Stimulated activated naive B cell treated with anti-CD40 and anti-IgM and Interleukin-4, amounts not matched to agents 10 μg/mL and 1 μg/mL and 100 μg/mL, for 72 hours (primary cell): ENCODE measurements around the gene SNX27.
"Not testable (repeated sequence)": the region's sequence is repeated elsewhere in the genome, so short reads cannot be mapped to it uniquely, and the experiment has no call there.

ENCODE experiments used
- ATAC-seq, 2 donors: fragments of 150-1000 bp; cut with Tn5 transposase; replicated peaks; 2 replicates each; pipeline ENCODE4 v1.10.0; 2021; ENCODE audit warnings: moderate library complexity in 1 of 2
- DNase-seq: peaks from one replicate; pipeline ENCODE4 v3.0.0; 2021
- H3K27ac Mint-ChIP-seq: one replicate; pipeline ENCODE4 v1.8.0; 2022; ENCODE audit warnings: mild to moderate bottlenecking, mixed read lengths
- H3K27me3 Mint-ChIP-seq, 2 donors: one replicate each; pipeline ENCODE4 v1.8.0; 2022; ENCODE audit warnings: mixed read lengths in 2 of 2
- H3K36me3 Mint-ChIP-seq, 2 donors: one replicate each; pipeline ENCODE4 v1.8.0; 2022; ENCODE audit warnings: mixed read lengths in 2 of 2, mild to moderate bottlenecking in 1 of 2
- H3K4me1 Mint-ChIP-seq, 2 donors: one replicate each; pipeline ENCODE4 v1.8.0; 2022; ENCODE audit warnings: mixed read lengths in 2 of 2, mild to moderate bottlenecking in 1 of 2
- H3K4me3 Mint-ChIP-seq, 2 donors: one replicate each; pipeline ENCODE4 v1.8.0; 2022; ENCODE audit warnings: mild to moderate bottlenecking in 2 of 2, mixed read lengths in 2 of 2, moderate library complexity in 1 of 2
- H3K9me3 Mint-ChIP-seq, 2 donors: one replicate each; pipeline ENCODE4 v1.8.0; 2022; ENCODE audit warnings: mixed read lengths in 2 of 2, mild to moderate bottlenecking in 1 of 2

The SNX27 gene

DNA sequence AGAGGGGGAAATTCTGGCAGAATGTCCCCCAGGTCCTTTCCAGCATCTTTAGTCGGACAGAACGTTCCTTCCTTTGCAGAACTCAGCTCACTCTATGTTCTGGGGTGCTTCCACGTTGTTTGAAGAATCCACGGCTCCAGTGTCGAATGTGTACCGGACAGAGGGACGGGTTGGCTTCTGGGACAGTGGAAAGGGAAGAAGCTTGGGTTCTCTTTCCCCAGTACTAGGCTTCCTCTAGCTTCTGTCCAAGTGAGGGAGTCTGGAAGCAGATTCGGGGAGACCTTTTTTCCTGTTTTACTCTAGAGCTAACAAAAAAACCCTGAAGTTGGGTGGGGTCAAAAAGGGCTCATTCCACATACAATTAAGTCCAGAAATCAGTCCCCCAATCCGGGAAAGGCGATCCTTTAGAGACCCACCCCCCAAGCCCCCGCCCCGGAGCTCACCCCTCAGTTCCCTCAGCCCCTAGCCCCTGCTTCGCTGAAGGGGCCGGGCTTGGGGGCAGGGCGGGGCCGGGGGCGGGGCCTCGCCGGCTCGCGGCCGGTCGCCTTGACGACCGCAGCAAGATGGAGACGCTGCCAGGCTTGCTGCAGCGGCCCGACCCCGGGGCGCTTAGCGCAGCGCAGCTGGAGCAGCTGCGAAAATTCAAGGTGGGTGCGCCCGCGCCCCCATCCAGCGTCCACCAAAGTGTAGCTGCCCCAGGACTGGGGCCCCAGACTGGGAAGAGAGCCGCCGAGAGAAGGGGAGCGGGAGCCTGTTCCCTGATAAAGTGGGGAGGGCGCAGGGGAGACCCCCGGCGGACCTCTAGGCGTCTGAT, 109.3 kb downstream of the SNX27 start, which contains the start of gene RIIAD1:
Gene RIIAD1 (plus strand): TSS at position 549 of the 814 bp plus-strand sequence. CDS start 15 bp downstream, at position 564.
- Mint-ChIP-seq H3K4me3 (peak within 1 kb of the TSS; percentile 88 to 93), H3K4me1 (peaks cover 20 to 36% of the 10 kb centered on the region in 2 donors), H3K27me3 (peaks cover 55 to 59% of the 10 kb centered on the region in 2 donors), H3K27ac (peak within 1 kb of the TSS; percentile 44), H3K36me3 (no peaks in the 10 kb centered on the region), H3K9me3 (no peaks in the 10 kb centered on the region)
- ATAC-seq: peak; percentile 85 to 87
- DNase-seq: no peak

DNA sequence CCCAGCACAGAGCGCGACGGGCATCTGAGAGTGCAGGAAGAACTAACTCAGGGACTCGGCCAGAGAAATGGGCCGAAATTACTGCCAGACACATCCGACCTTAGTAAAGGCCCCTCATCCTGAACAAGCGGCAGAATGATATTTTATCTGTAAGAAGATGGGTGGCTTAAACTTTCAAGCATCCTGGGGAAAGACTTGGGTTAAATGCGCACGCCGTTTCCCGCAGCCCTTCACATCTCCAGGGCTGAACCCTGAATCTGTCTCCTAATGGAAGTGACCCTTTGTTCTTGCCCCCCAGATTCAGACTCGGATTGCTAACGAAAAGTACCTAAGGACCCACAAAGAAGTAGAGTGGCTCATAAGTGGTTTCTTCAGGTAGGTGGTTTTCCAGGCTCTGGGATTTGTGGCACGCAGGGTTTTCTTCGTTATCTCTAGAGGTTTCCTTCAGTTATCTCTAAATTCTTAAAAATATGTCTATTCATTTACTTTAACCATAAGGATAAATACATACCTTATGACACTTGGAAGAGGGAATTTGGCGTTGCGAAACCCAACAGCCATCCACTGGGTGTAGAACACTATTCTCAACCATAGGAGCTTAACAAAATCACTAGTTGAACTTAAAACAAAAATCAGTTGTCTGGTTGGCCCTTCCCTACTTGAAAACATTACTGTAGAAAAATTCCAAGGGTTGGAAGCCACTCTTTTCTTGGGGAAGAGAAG, 110.1 kb downstream of the SNX27 start:
- Mint-ChIP-seq H3K36me3 (no peaks in the 10 kb centered on the region), H3K4me1 (peaks cover 17 to 32% of the 10 kb centered on the region in 2 donors), H3K9me3 (no peaks in the 10 kb centered on the region), H3K27ac (no peak overlapping the region), H3K27me3 (peaks cover 54% of the 10 kb centered on the region in 2 donors), H3K4me3 (peak overlapping the region; percentile 88 to 93)
- ATAC-seq: no peak
- no peak for DNase-seq

DNA sequence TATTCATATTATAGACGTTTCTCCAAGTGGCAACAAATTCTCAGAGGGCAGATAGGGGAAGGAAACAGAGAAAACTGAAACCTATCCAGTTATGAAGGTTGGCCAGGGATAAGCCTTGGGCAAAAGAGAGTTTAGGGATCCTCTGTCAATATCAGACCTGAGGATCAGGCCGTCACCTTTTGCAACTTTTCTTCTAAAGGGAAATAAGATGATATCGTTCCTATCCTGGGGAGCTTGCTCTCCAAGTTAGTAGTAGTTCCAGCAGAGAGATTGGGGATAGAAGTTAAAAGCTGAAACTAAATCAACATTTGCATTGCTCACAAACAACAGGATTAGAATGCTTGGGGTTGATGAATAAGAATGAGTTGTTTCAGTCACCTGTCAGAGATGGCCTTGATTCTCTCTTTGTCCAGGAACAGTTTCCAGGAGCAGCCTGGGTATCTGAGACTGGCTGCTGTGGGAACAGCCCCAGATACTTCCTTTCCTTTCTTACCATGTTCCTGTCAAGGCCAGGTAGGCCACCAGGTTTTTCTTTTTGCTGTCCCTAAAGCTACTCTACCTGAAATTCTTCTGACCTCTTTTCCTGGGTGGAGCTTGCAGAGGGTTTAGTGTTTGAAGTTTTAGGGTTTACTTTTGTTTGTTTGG, 112.0 kb downstream of the SNX27 start:
- Mint-ChIP-seq H3K27me3 (peaks cover 39 to 47% of the 10 kb centered on the region in 2 donors), H3K9me3 (no peaks in the 10 kb centered on the region), H3K4me3 (no peak overlapping the region), H3K4me1 (peaks cover 10 to 21% of the 10 kb centered on the region in 2 donors), H3K27ac (no peak overlapping the region), H3K36me3 (no peaks in the 10 kb centered on the region)
- ATAC-seq (no peak), DNase-seq (no peak)

GRCh38 chr1:151728151-151729054, 116.6 kb downstream of the SNX27 start:
- DNase-seq (no peak), ATAC-seq (no peak)
- no peaks in the 10 kb centered on the region for H3K9me3 Mint-ChIP-seq
- H3K27ac Mint-ChIP-seq: no peak overlapping the region
- H3K27me3 Mint-ChIP-seq: peaks cover 43 to 73% of the 10 kb centered on the region in 2 donors
- no peaks in the 10 kb centered on the region for H3K4me1 Mint-ChIP-seq
- no peak overlapping the region for H3K4me3 Mint-ChIP-seq
- H3K36me3 Mint-ChIP-seq: no peaks in the 10 kb centered on the region

DNA sequence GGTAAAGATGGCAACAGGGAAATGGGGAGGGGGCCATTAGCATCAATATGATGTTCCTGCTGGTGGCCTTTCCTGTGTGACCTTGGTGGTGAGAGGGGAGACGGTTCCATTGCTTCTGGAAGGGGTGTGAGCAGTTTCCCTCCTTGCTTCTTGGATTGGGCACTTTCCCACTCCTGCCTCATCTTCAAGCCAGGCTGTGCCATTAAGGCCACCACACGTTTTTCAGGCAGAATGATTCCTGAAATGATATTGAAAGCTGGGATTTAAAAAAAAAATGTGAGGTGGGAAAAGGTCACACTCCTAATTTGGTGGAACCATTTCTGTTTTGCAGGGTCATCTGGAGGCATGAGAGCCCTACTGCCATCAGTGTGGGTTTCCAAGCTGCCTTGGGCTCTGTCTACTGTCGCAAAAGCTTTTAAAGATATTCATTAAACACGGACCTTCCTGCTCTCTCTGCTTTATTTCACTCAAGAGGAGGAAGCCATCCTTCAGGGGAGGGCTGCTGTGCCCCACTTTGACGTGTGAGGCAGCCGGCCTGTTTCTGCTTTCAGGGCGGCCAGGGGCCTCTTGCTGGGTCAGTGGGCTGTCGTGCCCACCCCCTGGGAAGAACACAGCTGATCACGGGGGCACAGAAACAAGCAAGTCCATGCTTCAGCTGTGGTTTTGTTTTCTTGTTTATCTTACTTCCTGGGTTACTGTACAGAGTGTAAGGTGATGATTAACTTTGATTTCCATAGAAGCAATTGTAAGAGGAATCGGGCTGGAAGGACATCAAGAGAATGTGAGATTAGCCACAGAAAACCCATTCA, 117.5 kb downstream of the SNX27 start:
- ATAC-seq (no peak), DNase-seq (no peak)
- no peaks in the 10 kb centered on the region for H3K36me3 Mint-ChIP-seq
- H3K9me3 Mint-ChIP-seq: no peaks in the 10 kb centered on the region
- H3K27me3 Mint-ChIP-seq: peaks cover 39 to 69% of the 10 kb centered on the region in 2 donors
- H3K4me3 Mint-ChIP-seq: no peak overlapping the region
- no peak overlapping the region for H3K27ac Mint-ChIP-seq
- H3K4me1 Mint-ChIP-seq: no peaks in the 10 kb centered on the region

- Mint-ChIP-seq H3K27ac (no peak overlapping the region), H3K36me3 (no peaks in the 10 kb centered on the region), H3K4me3 (no peak overlapping the region), H3K9me3 (no peaks in the 10 kb centered on the region), H3K27me3 (peaks cover 39 to 69% of the 10 kb centered on the region in 2 donors), H3K4me1 (peaks cover 0 to under 1% of the 10 kb centered on the region in 2 donors)
- DNase-seq: no peak
- no peak for ATAC-seq
These were observed 118.1 kb downstream of the SNX27 start for GRCh38 chr1:151729966-151730291.

GRCh38 chr1:151733126-151733525, 121.3 kb downstream of the SNX27 start:
- Mint-ChIP-seq H3K4me1 (peaks cover 0 to 2% of the 10 kb centered on the region in 2 donors), H3K27me3 (peaks cover 30 to 51% of the 10 kb centered on the region in 2 donors), H3K36me3 (peaks cover 5 to 6% of the 10 kb centered on the region in 2 donors)

GRCh38 chr1:151733995-151734394, 122.1 kb downstream of the SNX27 start:
- Mint-ChIP-seq H3K27me3 (peaks cover 25 to 44% of the 10 kb centered on the region in 2 donors), H3K9me3 (peaks cover 13 to 14% of the 10 kb centered on the region in 2 donors)
- not testable (repeated sequence) for ATAC-seq, H3K4me3 Mint-ChIP-seq, H3K4me1 Mint-ChIP-seq, H3K27ac Mint-ChIP-seq, H3K36me3 Mint-ChIP-seq, DNase-seq

More at GRCh38 chr1:151733126-151733525, 121.3 kb downstream of the SNX27 start:
- Mint-ChIP-seq H3K4me3 (no peak overlapping the region), H3K27ac (no peak overlapping the region), H3K9me3 (peaks cover 9 to 11% of the 10 kb centered on the region in 2 donors)
- no peak for DNase-seq
- ATAC-seq: no peak

GRCh38 chr1:151737026-151737425, 125.2 kb downstream of the SNX27 start:
- DNase-seq: no peak
- no peak for ATAC-seq
- Mint-ChIP-seq H3K27ac (no peak overlapping the region), H3K36me3 (peaks cover 5 to 6% of the 10 kb centered on the region in 2 donors), H3K4me3 (no peak overlapping the region), H3K9me3 (peaks cover 13 to 14% of the 10 kb centered on the region in 2 donors), H3K27me3 (peaks cover 12 to 28% of the 10 kb centered on the region in 2 donors), H3K4me1 (peaks cover 0 to 2% of the 10 kb centered on the region in 2 donors)

DNA sequence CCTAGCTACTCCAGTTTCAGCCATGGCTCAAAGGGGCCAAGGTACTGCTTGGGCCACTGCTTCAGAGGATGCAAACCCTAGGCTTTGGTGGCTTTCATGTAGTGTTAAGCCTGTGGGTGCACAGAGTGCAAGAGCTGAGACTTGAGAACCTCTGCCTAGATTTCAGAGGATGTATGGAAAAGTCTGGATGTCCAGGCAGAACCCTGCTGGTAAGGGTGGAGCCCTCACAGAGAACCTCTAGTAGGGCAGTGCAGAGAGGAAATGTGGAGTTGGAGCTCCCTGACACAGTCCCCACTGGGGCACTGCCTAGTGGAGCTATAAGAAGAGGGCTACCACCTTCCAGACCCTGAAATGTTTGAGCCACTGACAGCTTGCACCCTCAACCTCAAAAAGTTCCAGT, 125.6 kb downstream of the SNX27 start:
- DNase-seq (no peak), ATAC-seq (no peak)
- Mint-ChIP-seq H3K4me1 (peaks cover 0 to 2% of the 10 kb centered on the region in 2 donors), H3K27ac (no peak overlapping the region), H3K27me3 (peaks cover 8 to 24% of the 10 kb centered on the region in 2 donors), H3K36me3 (peaks cover 5 to 6% of the 10 kb centered on the region in 2 donors), H3K9me3 (peaks cover 13 to 14% of the 10 kb centered on the region in 2 donors), H3K4me3 (no peak overlapping the region)

GRCh38 chr1:151739590-151740355, 127.9 kb downstream of the SNX27 start:
- no peak overlapping the region for H3K4me3 Mint-ChIP-seq
- peaks cover 0 to 15% of the 10 kb centered on the region in 2 donors for H3K27me3 Mint-ChIP-seq
- no peak for DNase-seq
- H3K36me3 Mint-ChIP-seq: peaks cover 5 to 6% of the 10 kb centered on the region in 2 donors
- peaks cover 0 to 2% of the 10 kb centered on the region in 2 donors for H3K4me1 Mint-ChIP-seq
- no peak overlapping the region for H3K27ac Mint-ChIP-seq
- no peak for ATAC-seq
- H3K9me3 Mint-ChIP-seq: peaks cover 13 to 14% of the 10 kb centered on the region in 2 donors

- H3K4me3 Mint-ChIP-seq: no peak overlapping the region
- H3K9me3 Mint-ChIP-seq: peaks cover 12 to 13% of the 10 kb centered on the region in 2 donors
- peaks cover 0 to 16% of the 10 kb centered on the region in 2 donors for H3K27me3 Mint-ChIP-seq
- H3K4me1 Mint-ChIP-seq: no peaks in the 10 kb centered on the region
- DNase-seq (no peak), ATAC-seq (no peak)
- H3K27ac Mint-ChIP-seq: no peak overlapping the region
- H3K36me3 Mint-ChIP-seq: peaks cover 5% of the 10 kb centered on the region in 2 donors
These were observed 129.7 kb downstream of the SNX27 start for GRCh38 chr1:151741516-151741915.
